GM19351 (cell line): ENCODE results near the gene CHST15.
A peak's percentile ranks its signal among the peaks of the same experiment; 100 is the strongest.
"Not testable (repeated sequence)": the region's sequence is repeated elsewhere in the genome, so short reads cannot be mapped to it uniquely, and the experiment has no call there.

Experiments used
- ATAC-seq: cut with Tn5 transposase; IDR thresholded peaks from one replicate; pipeline ENCODE4 v1.9.1; 2021; ENCODE audit warnings: mild to moderate bottlenecking, moderate library complexity; ENCODE audit not compliant: unreplicated experiment

Gene CHST15

DNA sequence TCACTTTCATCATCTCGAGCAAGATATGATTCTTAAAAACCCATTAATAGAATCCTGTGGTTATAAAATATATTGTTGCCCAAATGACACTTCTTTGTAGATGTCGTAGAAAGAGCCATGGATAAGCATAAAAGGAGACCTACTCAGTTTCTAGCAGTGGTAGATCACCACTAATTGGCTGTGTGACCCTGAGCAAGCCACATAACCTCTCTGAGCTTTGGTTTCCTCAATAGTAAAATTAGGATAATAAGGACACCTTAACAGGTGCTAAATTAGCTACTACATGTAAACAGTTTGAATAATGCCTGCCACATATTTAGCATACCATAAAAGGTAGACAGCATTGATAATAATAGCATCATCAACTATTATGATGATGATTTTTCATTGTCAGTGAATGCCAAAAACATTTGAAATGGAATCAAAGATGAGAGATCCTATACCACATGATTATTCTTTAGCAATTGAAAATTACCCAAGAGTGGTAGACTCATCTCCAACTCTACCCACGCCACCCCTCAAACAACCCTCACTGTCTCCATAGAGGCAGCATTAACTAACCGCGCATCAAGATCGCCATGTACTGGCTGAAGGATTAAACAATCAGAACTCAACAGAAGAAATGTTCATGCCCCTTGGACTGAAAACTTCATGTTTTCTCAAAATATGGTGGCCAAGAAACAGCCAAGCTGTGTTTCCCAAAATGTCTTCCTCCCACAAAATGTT is 45.8 kb downstream of the CHST15 start:
- ATAC-seq = no peak

GRCh38 chr10:124045801-124046355 is 47.5 kb downstream of the CHST15 start:
- no peak for ATAC-seq

DNA sequence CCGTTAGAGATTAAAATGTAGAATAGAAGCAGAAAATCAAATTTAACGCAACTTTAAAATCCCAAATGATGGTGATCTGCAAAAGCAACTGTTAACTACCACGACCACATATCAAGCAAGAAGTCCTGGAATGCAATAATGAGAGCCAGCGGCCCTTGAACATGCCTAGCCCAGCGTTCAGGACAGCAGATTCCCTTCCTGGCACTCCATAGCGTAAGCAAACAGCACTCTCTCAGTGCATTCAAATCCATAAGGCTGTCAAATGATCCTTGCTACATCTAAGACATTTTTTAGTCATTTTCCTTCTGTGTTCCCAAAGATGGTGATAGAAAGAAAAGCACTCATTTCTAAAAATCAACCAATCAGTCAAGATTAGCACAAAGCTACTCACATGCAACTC is 48.1 kb downstream of the CHST15 start:
- ATAC-seq = no peak

DNA sequence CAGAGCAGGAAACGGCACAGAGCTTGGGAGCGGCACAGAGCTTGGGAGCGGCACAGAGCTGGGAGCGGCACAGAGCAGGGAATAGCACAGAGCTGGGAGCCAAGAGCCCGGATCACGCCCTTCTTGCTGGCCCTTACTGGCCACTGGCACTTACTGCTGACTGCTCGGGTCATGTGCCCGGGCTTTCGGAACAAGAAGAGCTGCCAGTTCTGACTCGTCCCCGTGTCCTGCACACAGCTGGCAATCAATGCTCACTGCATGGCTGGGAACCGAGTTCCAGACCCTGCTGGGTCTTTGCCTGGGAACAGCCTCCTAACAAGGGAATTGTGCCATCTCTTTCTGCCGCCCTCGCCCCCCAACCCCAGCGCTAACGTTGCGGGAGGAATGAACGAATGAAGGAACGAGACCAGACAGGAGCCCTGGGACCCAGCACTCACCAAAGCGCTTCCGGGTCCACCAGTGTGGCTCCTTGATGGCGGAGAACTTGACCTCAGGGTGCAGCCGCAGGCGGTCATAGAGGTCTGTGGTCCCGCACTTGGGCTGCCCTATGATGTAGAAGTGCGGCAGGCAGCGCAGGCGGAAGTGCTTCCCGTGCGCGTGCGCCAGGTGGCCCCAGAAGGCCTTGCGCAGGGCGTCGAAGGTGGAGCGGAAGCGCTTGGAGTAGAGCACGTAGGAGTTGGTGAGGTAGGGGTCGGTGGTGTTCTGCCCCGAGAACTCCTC is 49.1 kb downstream of the CHST15 start:
- ATAC-seq = no peak

GRCh38 chr10:124043310-124044142 is 49.9 kb downstream of the CHST15 start:
- ATAC-seq = peak; percentile 88

DNA sequence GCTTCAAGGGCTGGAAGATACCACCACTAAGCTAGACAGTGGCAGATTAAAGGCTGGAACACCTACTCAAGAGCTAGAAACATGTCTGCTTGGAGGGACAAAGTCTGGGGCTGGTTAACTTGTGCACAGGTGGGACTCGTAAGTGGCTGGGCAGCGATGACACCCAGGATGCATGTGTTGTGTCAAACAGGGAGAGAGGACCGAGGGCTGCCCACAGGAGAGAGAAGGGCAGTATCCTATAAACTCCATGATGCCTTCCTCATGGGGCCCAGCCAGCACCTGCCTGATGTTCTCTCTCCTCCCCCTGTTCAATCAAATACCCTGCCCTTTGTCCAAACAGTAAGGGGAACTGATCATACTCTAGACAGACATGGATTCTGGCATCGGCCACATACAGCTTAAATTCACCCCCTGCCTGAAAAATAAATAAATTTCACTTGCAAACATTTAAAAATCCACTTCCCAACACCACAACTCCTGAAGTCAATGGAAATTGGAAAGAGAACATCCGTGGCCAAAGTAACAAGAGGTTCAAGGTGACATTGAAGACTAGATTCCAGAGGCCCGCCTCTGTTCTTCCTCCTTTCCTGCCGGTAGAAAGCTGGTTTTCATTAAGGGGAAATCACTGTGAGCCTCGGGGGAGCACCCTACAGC is 50.6 kb downstream of the CHST15 start:
- ATAC-seq = no peak

DNA sequence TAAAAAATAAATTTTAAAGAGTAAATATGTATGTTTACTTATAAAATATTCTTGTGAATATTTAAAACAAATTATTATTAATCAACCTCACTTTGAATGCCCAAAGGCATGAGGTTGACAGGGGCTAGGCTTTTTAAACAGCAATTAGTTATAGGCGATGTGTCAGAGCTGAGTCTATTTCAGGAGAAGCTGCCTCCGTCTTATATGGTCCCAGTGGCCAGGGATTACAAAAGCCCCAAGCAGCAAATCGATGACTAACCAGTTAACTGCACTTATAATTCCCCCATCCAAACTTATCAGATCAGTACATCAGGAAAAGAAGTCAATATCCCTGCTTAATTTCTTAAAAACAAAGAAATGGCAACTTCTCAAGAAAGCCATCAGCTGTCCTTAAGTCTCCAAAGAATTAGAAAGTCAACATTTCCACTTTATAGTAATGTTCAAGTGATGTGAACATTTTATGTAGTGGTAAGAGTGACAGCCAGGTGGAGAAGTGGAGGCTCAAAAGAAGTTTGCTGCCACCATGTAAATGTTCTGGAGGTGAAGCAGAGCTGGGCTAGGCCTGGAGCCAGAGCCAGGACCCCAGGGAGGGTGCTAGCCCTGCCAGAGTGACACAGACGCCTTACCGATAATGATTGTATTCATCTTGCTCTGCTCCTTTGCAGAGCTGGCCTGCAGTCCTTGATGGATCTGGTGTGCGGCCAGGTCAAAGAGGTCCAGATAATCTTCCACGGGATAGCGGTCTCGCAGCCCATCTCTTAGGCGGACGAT is 51.5 kb downstream of the CHST15 start:
- no peak for ATAC-seq

DNA sequence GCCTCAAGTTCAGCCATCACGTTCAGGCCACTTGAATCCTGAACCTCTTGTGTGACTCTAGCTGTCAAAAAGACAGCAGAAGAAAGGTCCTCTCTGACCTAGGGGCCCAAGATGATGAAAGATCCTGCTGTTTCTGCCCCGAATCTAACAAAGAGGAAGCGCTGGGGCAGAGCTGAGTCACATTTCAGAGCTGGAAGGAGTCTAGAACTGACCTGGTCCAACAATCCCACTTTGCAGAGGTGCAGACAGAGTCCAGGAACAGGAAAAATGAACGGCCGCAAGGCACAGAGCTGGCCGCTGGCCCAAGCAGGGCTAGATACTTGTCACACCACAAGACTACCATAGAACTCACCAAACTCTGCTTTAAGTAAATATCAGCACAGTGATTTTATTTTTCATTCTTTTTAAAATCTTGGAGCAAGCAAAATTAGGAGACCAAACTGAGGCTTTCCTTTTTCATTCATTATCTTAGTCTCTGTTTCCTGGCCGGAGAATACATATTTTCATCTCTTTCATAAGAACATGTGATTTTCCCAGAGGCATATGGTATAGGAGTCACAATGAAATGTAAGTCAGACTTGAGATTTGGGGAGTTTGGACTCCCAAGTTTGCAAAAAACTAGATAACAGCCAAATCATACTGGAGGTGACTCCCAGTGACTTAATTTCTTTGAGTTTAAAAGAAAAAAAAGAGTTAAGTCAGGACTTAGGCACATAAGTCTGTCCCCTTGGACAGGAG is 52.8 kb downstream of the CHST15 start:
- no peak for ATAC-seq

GRCh38 chr10:124039483-124040013 is 53.9 kb downstream of the CHST15 start:
- no peak for ATAC-seq

DNA sequence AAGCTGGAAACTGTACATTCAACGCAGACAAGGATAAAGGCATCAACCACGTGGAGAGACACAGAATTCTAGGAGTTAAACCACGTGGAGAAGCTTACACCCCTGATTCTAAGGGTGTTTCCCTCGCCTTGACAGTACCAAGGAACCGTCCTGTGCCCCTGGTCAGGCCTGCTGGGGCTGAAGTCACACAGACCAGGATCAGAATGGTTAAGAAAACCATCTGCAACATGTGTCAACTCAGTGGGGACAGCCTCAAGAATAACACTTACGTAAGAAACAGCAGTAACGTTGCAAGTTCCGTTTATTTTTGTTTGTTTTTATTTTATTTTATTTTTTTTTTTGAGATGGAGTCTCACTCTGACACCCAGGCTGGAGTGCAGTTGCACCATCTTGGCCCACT is 55.6 kb downstream of the CHST15 start:
- no peak for ATAC-seq

- no peak for ATAC-seq
These were observed 56.1 kb downstream of the CHST15 start for GRCh38 chr10:124037286-124037685.

- ATAC-seq = no peak
These were observed 56.7 kb downstream of the CHST15 start for GRCh38 chr10:124036746-124037145.

- peak; percentile 99 for ATAC-seq
These were observed 57.4 kb downstream of the CHST15 start for GRCh38 chr10:124035928-124036558.

- no peak for ATAC-seq
These were observed 58.0 kb downstream of the CHST15 start for GRCh38 chr10:124035306-124035927.

GRCh38 chr10:124034576-124035305 is 58.7 kb downstream of the CHST15 start:
- not testable (repeated sequence) for ATAC-seq

- ATAC-seq = no peak
These were observed 59.5 kb downstream of the CHST15 start for GRCh38 chr10:124033887-124034218.
